ENCODE measurements around the gene UBE2I.

GRCh38 chr16:1348926-1349325 lies 39.5 kb downstream of the UBE2I start:
- TF ChIP-seq BHLHE40 (IDR thresholded peaks at IDR 0.05; ENCODE audit: low read depth, low read length) (no peak), CTCF (conservative IDR thresholded peaks at IDR 0.05; ENCODE audit: low read depth, low read length) (no peak), MXI1 (IDR thresholded peaks at IDR 0.05; ENCODE audit: borderline replicate concordance, low read depth, low read length) (no peak), POLR2A (IDR thresholded peaks at IDR 0.05; ENCODE audit: low read depth, low read length) (no peak), RAD21 (IDR thresholded peaks at IDR 0.05; ENCODE audit: low read length) (no peak), CEBPB (IDR thresholded peaks at IDR 0.05; ENCODE audit: low read depth, low read length) (no peak), RFX5 (IDR thresholded peaks at IDR 0.05; ENCODE audit: low read depth, low read length) (no peak), ELK1 (IDR thresholded peaks at IDR 0.05; ENCODE audit: borderline replicate concordance, low read depth, low read length) (no peak), RCOR1 (IDR thresholded peaks at IDR 0.05; ENCODE audit: insufficient replicate concordance, low read length) (no peak), SMC3 (IDR thresholded peaks at IDR 0.05; ENCODE audit: low read depth, low read length) (no peak), MAFK (IDR thresholded peaks at IDR 0.05; ENCODE audit: low read depth, low read length) (no peak), MAZ (IDR thresholded peaks at IDR 0.05; ENCODE audit: borderline replicate concordance, low read depth, low read length) (no peak), CHD1 (IDR thresholded peaks at IDR 0.05; ENCODE audit: low read depth, low read length) (no peak)
